HG03108 (cell line): ENCODE measurements around the gene RAB9A.
A peak's percentile ranks its signal among the peaks of the same experiment; 100 is the strongest.

Source experiments
- ATAC-seq: cut with Tn5 transposase; IDR thresholded peaks from one replicate; pipeline ENCODE4 v1.9.1; 2021; ENCODE audit warnings: moderate library complexity; ENCODE audit not compliant: unreplicated experiment

RAB9A gene

DNA sequence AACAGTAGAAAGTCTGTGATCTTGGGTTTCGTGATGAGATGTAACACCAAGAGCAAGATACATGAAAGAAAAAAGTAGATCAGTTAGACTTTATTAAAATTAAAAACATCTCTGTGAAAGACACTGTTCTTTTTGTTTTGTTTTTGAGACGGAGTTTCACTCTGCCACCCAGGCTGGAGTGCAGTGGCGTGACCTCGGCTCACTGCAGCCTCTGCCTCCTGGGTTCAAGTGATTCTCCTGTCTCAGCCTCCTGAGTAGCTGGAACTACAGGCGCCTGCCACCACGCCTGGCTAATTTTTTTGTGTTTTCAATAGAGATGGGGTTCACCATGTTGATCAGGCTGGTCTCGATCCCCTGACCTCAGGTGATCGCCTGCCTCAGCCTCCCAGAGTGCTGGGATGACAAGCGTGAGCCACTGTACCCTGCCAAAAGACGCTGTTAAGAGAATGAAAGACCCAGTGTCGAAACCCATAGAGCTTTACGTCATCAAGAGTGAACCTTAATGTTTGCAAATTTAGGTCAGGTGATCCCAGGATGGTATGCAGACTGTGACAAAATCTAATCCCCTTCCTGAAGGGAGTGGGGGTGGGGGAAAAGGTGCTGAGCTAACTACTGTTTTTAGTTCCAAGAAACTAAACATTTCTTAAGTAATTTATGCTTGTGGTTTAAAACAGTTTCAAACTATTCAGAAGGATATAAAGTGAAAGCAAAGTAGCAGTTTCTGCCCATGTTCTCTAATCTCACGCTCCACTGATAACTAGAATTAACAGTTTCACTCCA is 53.7 kb downstream of the RAB9A start:
- ATAC-seq = peak; percentile 93

DNA sequence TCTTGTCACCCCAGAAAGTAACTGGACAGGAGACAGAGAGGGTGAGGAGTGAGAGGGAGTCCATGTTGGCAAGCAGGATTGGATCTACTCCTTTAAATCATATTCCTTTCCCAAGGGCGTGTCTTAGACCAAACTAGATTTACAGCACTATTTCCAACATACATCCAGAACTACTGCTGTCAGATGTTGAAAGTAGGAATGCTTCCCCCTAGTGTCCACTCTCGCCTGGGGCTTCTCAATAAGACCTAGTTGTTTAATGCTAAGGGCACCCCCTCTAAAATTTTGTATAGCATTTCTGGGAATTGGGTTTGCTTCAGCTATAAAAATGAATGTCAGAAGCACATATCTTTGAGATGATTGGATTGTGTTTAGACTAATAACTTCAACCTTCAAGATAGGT is 58.9 kb downstream of the RAB9A start:
- ATAC-seq = no peak

DNA sequence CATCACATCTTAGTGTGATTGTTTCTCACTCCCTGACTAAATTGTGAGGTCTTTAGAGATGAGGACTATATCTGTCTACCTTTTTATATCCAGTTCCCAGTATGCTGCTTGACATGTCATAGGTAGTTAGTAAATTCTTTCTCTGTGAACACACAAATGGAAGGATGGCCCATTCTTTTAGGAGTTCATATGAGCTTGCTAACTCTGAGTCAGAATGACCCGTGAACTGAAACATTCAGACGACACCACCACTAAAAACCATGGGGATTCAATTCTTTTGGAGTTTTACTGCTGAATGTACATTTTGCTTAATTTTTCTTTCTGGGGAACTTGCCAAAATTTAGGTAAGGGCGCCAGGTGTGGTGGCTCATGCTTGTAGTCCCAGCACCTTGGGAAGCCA is 59.6 kb downstream of the RAB9A start:
- no peak for ATAC-seq

DNA sequence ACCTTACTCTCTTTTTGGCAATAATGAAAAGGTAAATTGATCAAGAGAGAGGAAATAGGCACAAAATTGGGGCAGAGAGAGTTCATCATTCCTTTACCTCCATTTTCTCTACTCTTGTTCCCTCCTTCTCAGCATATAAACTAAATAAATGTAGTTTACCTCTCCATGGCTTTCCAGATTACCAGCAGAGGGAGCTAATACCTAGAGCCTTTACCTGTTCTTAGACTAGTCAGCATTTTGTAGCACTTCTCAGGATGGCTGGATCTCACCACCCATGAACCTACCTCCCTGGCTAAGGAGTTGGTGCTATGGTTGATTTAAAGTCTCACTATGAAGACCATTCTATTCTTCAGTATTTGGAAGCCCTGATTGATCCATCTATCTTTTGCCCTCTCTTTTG is 61.3 kb downstream of the RAB9A start:
- no peak for ATAC-seq

DNA sequence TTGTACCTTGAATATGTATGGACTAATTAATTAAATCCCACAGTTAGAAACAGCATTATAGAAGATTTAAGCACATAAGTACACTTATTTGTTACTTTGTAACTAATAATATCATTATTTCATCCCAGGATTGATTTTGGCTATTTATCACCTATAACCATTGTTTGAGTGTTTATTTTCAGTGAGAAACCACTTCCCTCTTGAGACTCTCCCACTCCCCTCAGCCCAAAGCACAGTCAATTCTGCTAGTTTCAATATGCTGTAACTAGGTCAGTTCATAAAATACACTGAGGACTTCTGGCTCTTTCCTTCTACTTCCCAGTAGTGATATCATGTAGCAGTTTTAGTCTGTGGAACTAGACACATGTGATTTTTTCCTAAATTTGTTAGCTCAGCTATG is 61.9 kb downstream of the RAB9A start:
- peak; percentile 42 for ATAC-seq

DNA sequence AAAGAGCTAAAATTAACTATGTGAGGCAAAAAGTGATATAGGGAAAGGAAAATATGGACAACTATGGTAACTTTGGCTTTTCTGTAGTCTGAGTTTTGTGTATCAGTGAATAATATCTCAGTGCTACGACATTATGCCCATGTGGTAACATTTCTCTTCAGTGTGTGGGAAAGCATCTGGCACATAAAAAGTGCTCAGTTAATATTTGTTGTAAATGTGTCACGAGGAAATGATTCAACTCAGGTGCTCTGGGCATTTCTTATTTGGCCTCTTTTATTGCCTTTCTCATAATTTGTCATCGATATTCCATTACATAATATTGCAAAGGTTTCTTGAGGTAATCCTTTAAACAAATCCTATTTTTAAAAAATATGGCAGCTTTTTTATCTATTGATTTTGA is 63.2 kb downstream of the RAB9A start:
- no peak for ATAC-seq

DNA sequence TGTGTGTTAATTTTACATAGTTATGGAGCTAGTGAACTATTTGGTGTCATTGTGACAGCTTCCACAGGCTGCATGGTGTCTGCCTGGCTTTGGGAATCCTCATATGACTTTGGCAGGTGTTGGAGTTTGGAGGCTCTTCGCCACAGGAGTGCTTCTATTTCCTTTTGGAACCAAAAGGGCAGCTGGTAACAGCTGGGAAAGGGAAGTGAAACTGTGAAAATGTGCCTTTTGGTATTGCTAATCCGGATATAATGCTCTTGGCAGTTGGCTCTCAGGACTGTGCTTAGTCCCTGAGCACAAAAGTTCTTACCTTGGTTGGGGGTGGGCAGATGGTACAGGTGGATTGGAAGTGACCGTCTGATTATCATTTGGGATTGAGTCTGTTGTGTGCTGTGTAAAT is 63.7 kb downstream of the RAB9A start:
- ATAC-seq = peak; percentile 49

DNA sequence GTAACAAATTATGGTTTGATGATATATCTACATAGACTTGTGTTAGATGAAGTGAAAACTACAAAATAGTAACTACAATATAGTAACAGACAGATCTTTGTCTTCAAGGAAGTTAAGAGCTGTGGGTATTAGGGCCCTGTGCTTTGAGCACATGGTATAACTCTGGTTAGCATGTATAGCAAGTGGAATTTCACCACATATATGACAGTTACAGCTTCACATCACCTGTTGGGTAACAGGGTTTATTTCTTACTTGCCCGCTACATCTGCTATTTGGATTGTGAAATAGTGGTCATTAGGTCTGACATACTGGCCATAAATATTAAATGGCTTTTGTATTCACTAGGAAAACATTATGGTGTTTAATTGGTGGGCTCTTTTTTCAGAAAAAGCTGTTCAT is 65.8 kb downstream of the RAB9A start:
- no peak for ATAC-seq

DNA sequence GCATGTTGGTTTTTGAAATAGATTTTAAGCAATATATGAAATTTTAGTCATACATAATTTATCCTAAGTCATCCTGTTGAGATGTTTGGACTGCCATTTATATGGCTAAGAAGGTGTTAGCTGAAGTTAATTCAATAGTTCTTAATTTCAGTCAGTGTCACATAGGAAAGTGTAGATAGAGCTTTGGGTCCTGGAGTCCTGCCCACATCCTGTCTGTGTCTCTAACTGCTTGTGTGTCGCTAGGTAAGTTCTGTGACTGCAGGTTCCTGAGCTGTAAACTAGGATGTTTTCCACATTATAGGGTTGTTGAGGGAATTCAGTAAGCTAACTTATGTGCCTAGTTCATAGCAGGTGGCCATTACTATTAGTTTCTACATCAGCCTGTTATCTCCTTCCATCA is 66.3 kb downstream of the RAB9A start:
- no peak for ATAC-seq

DNA sequence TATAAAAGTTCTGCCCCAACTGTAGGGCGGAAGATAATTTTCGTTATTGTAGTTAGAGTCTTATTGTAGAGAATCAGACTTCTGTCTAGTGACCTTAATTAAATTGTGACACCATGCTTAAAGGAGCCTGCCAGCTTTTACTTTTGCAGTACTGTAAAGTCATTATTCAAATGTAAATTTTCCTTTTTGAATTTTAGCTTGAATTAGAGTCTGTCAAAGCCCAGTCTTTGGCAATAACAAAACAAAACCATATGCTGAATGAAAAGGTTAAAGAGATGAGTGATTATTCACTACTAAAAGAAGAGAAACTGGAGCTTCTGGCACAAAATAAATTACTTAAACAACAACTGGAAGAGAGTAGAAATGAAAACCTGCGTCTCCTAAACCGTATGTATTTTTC is 67.5 kb downstream of the RAB9A start:
- ATAC-seq = no peak

DNA sequence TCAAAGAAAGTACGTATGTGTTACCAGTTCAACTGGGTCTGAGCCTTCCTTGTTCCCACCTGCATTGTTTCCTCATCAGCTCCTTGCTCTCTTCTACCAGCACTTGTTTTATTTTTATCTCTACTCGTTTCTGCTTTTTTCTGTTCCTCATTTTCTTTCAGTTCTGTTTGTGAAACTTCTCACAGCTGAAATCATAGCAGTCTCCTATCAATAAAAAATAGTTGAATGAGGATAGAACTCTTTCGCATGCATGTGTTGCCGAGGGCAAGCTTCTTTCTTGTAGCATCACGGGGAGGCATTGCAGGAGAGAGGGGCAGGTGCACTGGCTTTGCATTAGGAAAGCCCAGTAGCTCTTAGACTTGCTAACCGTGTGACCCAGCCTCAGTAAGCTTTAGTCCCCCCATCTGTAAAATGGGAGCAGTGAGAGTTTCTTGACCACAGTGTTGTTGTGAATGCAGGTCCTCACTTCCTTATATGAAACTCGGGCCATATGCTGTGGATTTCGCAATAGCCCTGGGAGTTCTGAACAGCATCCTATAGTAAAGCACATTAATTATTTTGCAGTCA is 70.3 kb downstream of the RAB9A start:
- ATAC-seq = peak; percentile 61
